Measurements from ENCODE around the gene SKAP2.

The SKAP2 gene

DNA sequence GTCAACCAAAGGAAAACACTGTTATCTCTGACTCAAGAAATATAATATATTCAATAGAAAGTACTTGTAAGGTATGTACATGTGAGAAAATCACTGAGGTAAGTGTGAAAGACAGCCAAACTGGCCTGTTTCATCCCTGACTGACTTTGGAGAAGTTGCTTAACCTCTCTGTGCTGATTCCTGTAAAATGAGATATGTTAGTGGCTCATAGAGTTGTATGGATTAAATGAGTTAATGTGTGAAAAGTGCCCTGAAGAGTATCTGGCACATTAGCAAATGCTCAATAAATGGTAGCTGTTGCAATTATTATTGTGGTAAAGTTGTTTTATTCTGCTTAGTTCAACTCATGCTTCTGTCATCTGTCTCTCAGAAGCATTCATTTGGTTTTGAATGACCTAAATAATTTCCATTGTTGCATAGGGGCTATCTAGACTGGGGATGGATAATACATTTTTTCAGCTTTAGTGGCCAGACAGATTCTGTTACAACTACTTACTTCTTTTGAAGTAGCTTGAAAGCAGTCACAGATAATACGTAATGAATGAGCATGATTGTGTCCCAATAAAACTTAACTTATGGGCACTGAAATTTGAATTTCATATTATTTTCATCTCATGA is 84.3 kb downstream of the SKAP2 start:
- no peak for DNase-seq (ENCODE audit: low read depth in 2 of 2, low spot score in 1 of 2)

DNA sequence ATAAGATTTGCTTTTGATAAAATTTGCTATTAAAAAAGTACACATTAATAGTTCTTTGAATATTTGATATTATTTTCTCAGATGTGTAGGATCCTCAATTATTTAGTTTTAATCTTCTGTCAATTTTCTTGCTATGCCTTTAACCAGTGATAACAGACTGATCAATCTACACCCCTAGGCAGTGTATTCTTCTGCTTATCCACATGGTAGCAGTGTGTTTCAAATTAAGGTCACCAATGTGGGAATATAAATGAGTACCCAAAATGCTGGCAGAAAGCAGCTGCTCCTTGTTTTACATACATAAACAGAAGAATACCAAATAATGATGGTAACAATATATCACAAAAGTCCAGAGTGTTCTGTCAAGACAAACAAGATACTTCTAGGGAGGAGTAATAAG is 87.0 kb downstream of the SKAP2 start:
- no peak for DNase-seq (ENCODE audit: low read depth in 2 of 2, low spot score in 1 of 2)

- DNase-seq (ENCODE audit: low read depth in 2 of 2, low spot score in 1 of 2) = no peak
These were observed 103.9 kb downstream of the SKAP2 start for GRCh38 chr7:26760501-26760900.

DNA sequence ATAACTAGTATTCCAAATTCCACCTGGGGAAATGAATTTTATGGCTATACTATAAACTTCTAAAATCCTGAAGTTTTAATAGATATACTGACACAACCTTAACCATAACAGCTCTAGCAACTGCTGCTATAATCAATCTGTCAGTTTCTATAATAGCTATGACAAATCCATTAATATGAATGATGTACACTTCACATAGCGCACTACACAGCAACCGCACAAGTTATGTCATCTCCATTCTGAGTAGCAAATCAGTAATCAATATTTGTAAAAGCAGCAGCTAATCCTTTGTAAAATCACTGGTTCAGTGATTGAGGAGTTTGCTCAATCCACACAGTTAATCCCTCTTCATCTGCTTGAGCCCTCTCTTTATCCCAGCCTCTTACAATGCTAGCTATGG is 105.3 kb downstream of the SKAP2 start:
- DNase-seq (ENCODE audit: low read depth in 2 of 2, low spot score in 1 of 2) = no peak

DNA sequence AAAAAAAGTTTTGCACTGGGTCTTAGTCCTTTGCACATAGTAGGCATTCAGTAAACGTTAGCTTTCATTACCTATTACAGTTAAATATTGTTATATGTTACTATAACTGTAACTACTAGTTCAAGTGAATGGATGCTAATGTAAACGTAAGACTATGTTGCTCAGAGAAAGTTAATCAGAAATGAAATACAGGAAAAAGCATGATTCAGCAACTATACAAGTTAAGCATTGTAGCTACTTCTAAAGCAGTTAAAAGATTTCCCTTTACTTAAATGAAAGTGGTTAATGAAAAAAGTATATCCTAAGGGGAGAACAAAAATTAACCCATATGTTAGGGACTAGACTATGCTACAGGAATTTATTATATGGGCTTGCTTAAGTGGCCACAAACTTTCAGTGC is 121.2 kb downstream of the SKAP2 start:
- DNase-seq (ENCODE audit: low read depth in 2 of 2, low spot score in 1 of 2) = no peak

GRCh38 chr7:26735976-26736600 is 128.3 kb downstream of the SKAP2 start:
- DNase-seq (ENCODE audit: low read depth in 2 of 2, low spot score in 1 of 2) = no peak

DNA sequence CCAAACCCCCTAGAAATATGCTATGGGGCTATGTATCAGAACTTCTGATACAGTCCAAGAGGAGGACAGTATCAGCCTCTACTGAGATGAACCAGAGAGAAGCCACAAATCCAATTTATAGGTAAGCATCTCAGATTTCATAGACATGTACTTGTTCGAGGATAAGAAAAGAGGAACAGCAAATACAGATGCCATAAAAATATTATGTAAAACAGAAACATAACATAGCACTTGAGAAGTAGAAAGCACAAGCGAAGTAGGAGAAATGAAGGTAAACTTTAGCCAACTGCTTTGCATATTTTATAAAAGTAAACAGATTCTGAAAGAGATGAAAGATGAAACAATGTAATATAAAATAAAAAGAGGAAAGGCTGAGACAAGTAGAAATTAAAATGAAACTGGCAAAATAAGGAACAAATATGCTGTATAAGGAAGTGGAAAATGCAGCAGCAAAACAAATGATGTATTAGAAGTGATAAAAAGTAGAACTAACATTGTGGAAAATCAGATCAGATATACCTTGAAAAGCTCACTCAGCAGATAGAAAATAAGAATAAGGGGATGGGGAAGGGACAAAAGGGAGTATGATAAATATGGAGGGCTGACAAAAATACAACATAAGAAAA is 135.1 kb downstream of the SKAP2 start:
- DNase-seq (ENCODE audit: low read depth in 2 of 2, low spot score in 1 of 2) = no peak

- DNase-seq (ENCODE audit: low read depth in 2 of 2, low spot score in 1 of 2) = no peak
These were observed 138.3 kb downstream of the SKAP2 start for GRCh38 chr7:26726051-26726450.

DNA sequence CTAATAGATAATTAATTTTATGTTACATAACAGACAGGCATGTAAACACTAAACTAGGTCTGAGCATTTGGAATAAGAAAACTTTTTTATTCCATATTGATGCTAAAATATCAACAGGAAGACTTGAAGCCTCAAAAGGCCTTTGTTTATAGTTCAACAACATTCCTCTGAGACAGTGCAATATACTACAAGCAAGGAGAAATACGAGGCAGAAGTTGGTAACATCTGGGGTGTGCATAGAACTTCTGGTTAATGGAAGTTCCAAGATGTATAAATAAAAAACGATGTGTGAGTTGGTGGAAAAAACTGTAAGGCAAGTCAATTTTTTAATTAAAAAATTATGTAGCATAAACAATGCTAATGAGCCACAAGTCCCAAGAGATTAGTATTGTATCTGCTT is 139.6 kb downstream of the SKAP2 start:
- DNase-seq (ENCODE audit: low read depth in 2 of 2, low spot score in 1 of 2) = no peak

DNA sequence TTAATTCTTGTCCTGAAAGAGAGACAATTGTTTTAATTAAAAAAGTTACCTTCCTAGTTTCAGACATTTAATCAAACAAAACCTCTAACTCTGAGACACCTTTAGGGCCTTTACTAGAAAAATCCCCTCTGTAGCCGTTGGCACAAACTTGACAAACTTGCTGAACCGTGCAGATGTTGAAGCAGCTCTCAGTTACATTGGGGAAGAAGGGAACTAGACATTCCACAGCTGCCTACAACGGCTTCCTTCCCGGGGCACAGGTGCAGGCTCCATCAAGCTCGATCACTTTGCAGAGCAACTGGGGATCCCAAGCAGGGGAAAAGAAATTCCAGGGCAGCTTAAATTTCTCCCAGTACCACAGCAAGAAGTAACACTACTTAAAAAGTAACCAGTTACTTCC is 141.3 kb downstream of the SKAP2 start:
- no peak for DNase-seq (ENCODE audit: low read depth in 2 of 2, low spot score in 1 of 2)

- no peak for DNase-seq (ENCODE audit: low read depth in 2 of 2, low spot score in 1 of 2)
These were observed 142.9 kb downstream of the SKAP2 start for GRCh38 chr7:26721450-26721849.

DNA sequence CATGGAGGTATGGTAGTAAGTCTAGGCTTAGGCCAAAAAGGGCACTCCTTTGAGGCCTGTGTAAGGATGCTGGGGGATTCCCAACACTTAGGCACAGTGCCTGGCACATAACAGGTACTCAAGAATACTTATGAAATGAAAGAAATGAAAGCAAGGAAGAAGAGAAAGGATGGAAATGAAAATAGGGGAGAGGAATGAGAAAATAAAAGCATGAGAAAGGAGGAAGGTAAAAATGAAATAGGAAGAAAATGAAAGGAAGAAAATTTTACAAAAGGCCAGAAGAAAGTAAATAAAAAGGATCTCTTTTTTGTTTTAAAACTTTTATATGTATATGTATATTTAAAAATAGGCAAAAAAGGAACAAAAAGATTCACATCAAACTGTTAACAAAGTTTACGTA is 146.3 kb downstream of the SKAP2 start:
- DNase-seq (ENCODE audit: low read depth in 2 of 2, low spot score in 1 of 2) = no peak

DNA sequence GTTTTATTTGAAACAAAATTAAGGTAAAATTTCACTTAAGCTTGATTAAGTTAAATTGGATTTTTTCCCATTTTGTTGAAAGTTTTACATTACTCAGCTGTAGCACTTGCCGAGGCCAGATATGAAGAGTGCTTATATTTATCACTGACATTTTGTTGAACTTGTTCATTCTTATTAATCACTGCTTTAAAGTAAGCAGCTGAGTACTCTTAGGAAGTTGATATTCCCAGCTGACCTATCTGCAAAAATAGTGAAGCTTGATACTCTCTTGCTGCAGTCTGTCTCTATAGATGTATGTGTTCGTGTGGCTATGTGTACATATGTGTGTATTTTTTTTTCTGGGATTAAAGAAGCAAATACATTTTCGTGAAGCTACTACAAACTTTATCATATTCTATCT is 150.0 kb downstream of the SKAP2 start:
- no peak for DNase-seq (ENCODE audit: low read depth in 2 of 2, low spot score in 1 of 2)

DNA sequence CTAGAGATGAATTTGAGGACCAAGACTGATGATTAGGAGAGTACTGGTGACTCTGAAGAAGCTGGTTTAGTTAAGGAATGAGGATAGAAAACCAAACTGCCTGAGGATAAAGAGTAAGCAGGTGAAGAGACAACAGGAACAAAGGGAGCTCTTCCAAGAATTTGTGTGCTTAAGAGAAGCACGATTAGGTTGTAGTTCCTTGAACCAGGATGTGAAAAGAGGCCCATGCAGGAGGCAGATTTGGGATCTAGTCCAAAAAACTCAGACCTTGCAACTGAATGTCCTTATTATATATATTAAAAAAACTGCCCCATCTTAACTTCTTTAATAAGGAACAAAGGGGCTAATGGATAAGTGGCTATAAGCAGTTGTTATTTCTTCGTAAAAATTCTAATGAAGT is 150.4 kb downstream of the SKAP2 start:
- no peak for DNase-seq (ENCODE audit: low read depth in 2 of 2, low spot score in 1 of 2)

GRCh38 chr7:26709210-26709990 is 155.0 kb downstream of the SKAP2 start:
- DNase-seq (ENCODE audit: low read depth in 2 of 2, low spot score in 1 of 2) = no peak

GRCh38 chr7:26705567-26705966 is 158.8 kb downstream of the SKAP2 start:
- DNase-seq (ENCODE audit: low read depth in 2 of 2, low spot score in 1 of 2) = no peak

DNA sequence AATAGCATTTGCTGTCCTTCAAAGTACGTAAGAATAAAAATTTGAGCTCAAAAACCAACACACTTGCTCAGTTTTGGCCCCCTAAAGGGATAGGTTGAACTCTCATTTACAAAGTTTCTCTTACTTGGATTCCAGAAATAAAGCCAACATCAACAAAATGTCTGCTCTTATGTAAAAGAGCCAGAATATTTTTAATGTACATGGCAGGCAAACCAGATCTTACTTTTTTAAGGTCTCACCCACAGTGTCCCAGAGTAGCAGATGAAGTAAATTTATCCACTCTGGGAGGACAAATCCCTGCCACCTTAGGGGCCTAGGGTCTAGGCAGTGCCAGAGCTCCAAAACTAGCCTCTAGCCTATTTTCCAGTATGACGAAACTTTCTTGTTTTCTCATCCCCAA is 159.6 kb downstream of the SKAP2 start:
- DNase-seq (ENCODE audit: low read depth in 2 of 2, low spot score in 1 of 2) = no peak

- no peak for DNase-seq (ENCODE audit: low read depth in 2 of 2, low spot score in 1 of 2)
These were observed 160.4 kb downstream of the SKAP2 start for GRCh38 chr7:26704036-26704435.

GRCh38 chr7:26700893-26701292 is 163.5 kb downstream of the SKAP2 start:
- no peak for DNase-seq (ENCODE audit: low read depth in 2 of 2, low spot score in 1 of 2)

DNA sequence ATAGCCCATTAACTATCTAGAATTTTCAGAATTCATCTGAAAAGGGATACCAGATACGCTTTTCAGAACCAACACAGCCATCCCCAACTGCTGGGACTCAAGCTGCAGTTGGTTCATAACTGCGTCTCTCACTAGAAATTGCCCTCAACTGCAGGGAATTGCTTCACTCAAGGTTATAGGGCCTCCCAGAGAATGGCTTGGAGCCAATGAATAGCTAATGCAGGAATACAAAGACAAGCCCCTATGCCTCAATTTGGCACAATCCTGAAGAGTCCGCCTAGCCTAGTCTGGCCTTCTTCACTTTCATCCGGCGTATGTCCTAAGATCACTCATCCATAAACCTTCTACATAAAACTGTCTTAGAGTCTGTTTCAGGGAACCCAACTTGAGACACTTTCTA is 164.0 kb downstream of the SKAP2 start:
- no peak for DNase-seq (ENCODE audit: low read depth in 2 of 2, low spot score in 1 of 2)

GRCh38 chr7:26699766-26700165 is 164.6 kb downstream of the SKAP2 start:
- no peak for DNase-seq (ENCODE audit: low read depth in 2 of 2, low spot score in 1 of 2)

- no peak for DNase-seq (ENCODE audit: low read depth in 2 of 2, low spot score in 1 of 2)
These were observed 165.6 kb downstream of the SKAP2 start for GRCh38 chr7:26698806-26699205.
